ENCODE results near the gene LGI4.

LGI4 gene

GRCh38 chr19:35076657-35077056 is 58.2 kb downstream of the LGI4 start:
- TF ChIP-seq POLR2AphosphoS5 (IDR thresholded peaks at IDR 0.05; ENCODE audit: low read depth, low read length) (no peak), SIN3A (IDR thresholded peaks at IDR 0.05; ENCODE audit: borderline replicate concordance, insufficient read depth, low read length) (no peak), FOXP2 (optimal IDR thresholded peaks at IDR 0.05; ENCODE audit: borderline replicate concordance, extremely low read depth, extremely low read length, insufficient read depth) (no peak), TAF1 (IDR thresholded peaks at IDR 0.05; ENCODE audit: borderline replicate concordance, insufficient read depth, low read length) (no peak), REST (IDR thresholded peaks at IDR 0.05; ENCODE audit: insufficient read depth in 1 of 2, low read depth in 2 of 2, low read length in 2 of 2) (no peak)

- TF ChIP-seq POLR2AphosphoS5 (IDR thresholded peaks at IDR 0.05; ENCODE audit: low read depth, low read length) (no peak), REST (IDR thresholded peaks at IDR 0.05; ENCODE audit: insufficient read depth in 1 of 2, low read depth in 2 of 2, low read length in 2 of 2) (no peak), TAF1 (IDR thresholded peaks at IDR 0.05; ENCODE audit: borderline replicate concordance, insufficient read depth, low read length) (no peak), SIN3A (IDR thresholded peaks at IDR 0.05; ENCODE audit: borderline replicate concordance, insufficient read depth, low read length) (no peak), FOXP2 (optimal IDR thresholded peaks at IDR 0.05; ENCODE audit: borderline replicate concordance, extremely low read depth, extremely low read length, insufficient read depth) (no peak)
Measured at GRCh38 chr19:35076026-35076370, 58.9 kb downstream of the LGI4 start.

GRCh38 chr19:35075202-35076025 is 59.4 kb downstream of the LGI4 start:
- TF ChIP-seq POLR2AphosphoS5 (IDR thresholded peaks at IDR 0.05; ENCODE audit: low read depth, low read length) = no peak
- TF ChIP-seq TAF1 (IDR thresholded peaks at IDR 0.05; ENCODE audit: borderline replicate concordance, insufficient read depth, low read length) = no peak
- TF ChIP-seq REST (IDR thresholded peaks at IDR 0.05; ENCODE audit: insufficient read depth in 1 of 2, low read depth in 2 of 2, low read length in 2 of 2) = no peak
- TF ChIP-seq FOXP2 (optimal IDR thresholded peaks at IDR 0.05; ENCODE audit: borderline replicate concordance, extremely low read depth, extremely low read length, insufficient read depth) = no peak
- TF ChIP-seq SIN3A (IDR thresholded peaks at IDR 0.05; ENCODE audit: borderline replicate concordance, insufficient read depth, low read length) = no peak
